Anterior cingulate cortex (tissue), 58 donors: Measurements from ENCODE around the gene NPR2.

Source experiments
- DNase-seq, 58 donors: peaks; one replicate each; lab custom pipeline; 2025; lab: John Stamatoyannopoulos, UW

Gene NPR2

GRCh38 chr9:35852267-35852815, 61.0 kb downstream of the NPR2 start:
- no peak for DNase-seq

DNA sequence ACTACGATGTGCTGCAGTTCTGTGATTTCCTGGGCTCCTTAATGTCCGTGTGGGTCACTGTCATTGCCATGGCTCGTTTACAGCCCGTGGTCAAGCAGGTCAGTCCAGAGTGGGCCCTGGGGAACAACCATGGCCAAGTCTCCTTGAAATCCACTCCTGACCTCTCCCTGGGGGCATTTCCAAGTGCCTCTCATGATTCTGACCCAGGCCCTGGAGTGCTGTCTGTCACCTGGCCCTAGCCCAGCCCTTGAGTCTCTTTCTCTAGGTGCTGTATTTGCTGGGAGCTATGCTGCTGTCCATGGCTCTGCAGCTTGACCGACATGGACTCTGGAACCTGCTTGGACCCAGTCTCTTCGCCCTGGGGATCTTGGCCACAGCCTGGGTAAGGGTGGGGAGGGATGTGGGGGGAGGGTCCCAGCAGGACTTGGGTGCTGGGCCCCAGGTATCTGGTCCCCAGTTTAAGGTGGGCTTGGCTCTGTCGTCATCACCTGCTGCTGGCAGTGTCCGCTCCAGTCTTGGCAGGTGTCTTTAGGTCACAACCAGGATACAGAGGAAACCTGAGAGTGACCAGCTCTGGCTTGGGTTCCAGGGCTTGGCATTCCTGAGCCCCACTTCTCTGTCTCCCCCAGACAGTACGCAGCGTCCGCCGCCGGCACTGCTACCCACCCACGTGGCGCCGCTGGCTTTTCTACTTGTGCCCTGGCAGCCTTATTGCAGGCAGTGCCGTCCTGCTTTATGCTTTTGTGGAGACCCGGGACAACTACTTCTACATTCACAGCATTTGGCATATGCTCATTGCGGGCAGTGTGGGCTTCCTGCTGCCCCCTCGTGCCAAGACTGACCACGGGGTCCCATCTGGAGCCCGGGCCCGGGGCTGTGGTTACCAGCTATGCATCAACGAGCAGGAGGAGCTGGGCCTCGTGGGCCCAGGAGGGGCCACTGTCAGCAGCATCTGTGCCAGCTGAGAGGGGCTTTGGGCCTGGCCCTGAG, 61.8 kb downstream of the NPR2 start:
- DNase-seq: no peak

- no peak for DNase-seq
These were observed 62.8 kb downstream of the NPR2 start for GRCh38 chr9:35854091-35854762.

- no peak for DNase-seq
These were observed 64.8 kb downstream of the NPR2 start for GRCh38 chr9:35856206-35856605.

- DNase-seq: no peak
These were observed 65.5 kb downstream of the NPR2 start for GRCh38 chr9:35856882-35857281.

- no peak for DNase-seq
These were observed 67.1 kb downstream of the NPR2 start for GRCh38 chr9:35858458-35858857.
